ENCODE results near the gene ZNF532.
A peak's percentile ranks its signal among the peaks of the same experiment; 100 is the strongest.

ZNF532 gene

DNA sequence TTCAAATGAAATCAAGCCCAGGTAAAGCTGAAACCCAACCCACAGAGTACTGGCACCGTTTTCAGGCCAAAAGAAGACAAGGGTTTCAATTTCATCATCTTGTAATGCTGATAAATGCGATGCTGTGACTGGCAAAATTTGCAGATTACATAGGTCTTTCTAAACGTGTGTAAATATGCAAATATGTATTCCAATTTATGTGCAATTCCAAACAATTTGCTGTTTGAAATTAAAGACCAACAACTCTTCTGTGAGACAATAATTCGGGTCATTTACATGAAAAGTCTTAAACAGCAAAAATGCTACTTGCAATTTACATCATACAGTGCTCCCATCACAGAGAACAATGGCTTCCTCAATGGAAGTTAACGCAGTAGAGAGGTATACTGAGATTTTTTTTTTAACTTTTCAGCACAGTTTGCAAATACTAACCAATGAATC, 2.8 kb upstream of the ZNF532 start:
- no peaks in the 10 kb centered on the region for H3K9me3 ChIP-seq (ENCODE audit: control insufficient read depth, insufficient read depth, low read length)
- peak overlapping the region; percentile 46 for H3K27ac ChIP-seq (ENCODE audit: low read length)
- no peak overlapping the region for H3K4me3 ChIP-seq (ENCODE audit: low read length)
- peaks cover 7% of the 10 kb centered on the region; the same call in 1 of the 2 replicates for H3K4me1 ChIP-seq (ENCODE audit: control insufficient read depth, insufficient read depth, low read length)
- H3K27me3 ChIP-seq (ENCODE audit: control insufficient read depth, insufficient read depth, low read length), result no peaks in the 10 kb centered on the region
- H3K36me3 ChIP-seq (ENCODE audit: control insufficient read depth, insufficient read depth, low read length), result peaks cover 8% of the 10 kb centered on the region; the same call in 1 of the 2 replicates
- DNase-seq (ENCODE audit: low read depth, low spot score), result no peak
- WGBS (ENCODE audit: insufficient coverage, insufficient read length), result no CpG with 5 or more reads among the region's 5 CpGs

DNA sequence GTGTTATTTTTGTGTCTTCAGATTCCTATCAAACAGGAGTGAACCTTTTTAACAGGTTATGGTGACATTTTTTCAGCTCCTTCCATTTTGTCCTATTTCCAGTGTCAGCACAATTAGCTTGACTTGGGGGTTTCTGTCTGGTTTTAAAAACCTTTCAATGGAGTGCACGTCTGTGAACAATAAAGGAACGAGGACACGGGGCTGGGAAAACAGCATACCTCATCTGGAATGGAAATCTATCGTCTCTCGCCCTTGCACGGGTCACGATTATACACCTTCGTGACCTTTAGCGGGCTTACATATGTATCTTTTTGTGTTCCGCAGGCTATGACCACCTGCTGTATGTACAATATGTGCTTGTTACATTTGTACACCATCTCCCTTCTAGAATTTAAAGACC, 2.3 kb upstream of the ZNF532 start:
- Histone ChIP-seq H3K4me1 (ENCODE audit: control insufficient read depth, insufficient read depth, low read length) (peaks cover 7% of the 10 kb centered on the region; the same call in 1 of the 2 replicates), H3K27ac (ENCODE audit: low read length) (peak overlapping the region; percentile 38), H3K36me3 (ENCODE audit: control insufficient read depth, insufficient read depth, low read length) (peaks cover 8% of the 10 kb centered on the region; the same call in 1 of the 2 replicates), H3K4me3 (ENCODE audit: low read length) (peak overlapping the region; percentile 59; the same call in 1 of the 2 replicates), H3K27me3 (ENCODE audit: control insufficient read depth, insufficient read depth, low read length) (no peaks in the 10 kb centered on the region), H3K9me3 (ENCODE audit: control insufficient read depth, insufficient read depth, low read length) (no peaks in the 10 kb centered on the region)
- no peak for DNase-seq (ENCODE audit: low read depth, low spot score)
- no CpG with 5 or more reads among the region's 10 CpGs for WGBS (ENCODE audit: insufficient coverage, insufficient read length)

DNA sequence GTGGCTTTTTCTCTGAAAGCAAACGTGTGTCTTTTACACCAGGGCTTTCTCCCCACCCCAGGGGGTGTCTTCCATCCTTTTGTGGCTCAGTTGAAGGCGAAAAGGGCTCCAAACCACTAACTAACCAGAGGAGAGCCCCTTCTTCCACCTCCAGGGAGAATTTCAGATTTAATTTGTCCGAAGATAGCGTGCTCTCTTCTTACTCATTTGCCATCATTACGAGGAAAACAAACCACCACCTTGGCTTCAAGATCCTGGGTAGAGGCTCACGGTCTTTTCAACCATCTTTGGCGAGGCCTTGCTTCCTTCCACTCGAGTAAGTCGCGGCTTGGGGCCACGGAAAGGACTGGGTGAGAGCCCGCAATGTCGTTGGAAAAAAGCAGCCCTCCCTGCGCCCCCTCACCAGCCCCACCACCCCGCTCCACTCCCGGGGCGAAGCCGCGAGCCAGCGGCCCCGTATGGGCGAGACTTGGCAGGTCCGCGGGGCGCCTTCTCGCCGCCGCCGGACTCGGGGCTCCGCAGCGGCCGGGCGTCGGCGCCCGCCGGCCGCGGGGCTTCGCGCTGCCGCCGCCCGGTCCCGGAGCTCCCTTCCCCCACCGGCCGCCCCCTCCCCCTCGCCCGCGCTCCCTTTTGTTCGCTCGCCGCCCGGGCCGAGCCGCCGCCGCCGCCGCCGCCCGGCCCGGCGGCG, 1.7 kb upstream of the ZNF532 start:
- H3K9me3 ChIP-seq (ENCODE audit: control insufficient read depth, insufficient read depth, low read length), result no peaks in the 10 kb centered on the region
- H3K4me3 ChIP-seq (ENCODE audit: low read length), result peak overlapping the region; percentile 72; the same call in 1 of the 2 replicates
- peaks cover 11% of the 10 kb centered on the region; the same call in 1 of the 2 replicates for H3K4me1 ChIP-seq (ENCODE audit: control insufficient read depth, insufficient read depth, low read length)
- DNase-seq (ENCODE audit: low read depth, low spot score), result no peak
- peaks cover 9% of the 10 kb centered on the region; the same call in 1 of the 2 replicates for H3K36me3 ChIP-seq (ENCODE audit: control insufficient read depth, insufficient read depth, low read length)
- H3K27ac ChIP-seq (ENCODE audit: low read length), result peak overlapping the region; percentile 38
- H3K27me3 ChIP-seq (ENCODE audit: control insufficient read depth, insufficient read depth, low read length), result no peaks in the 10 kb centered on the region
- WGBS (ENCODE audit: insufficient coverage, insufficient read length), result no CpG with 5 or more reads among the region's 66 CpGs

- H3K4me3 ChIP-seq (ENCODE audit: low read length), result peak overlapping the region; percentile 72
- H3K9me3 ChIP-seq (ENCODE audit: control insufficient read depth, insufficient read depth, low read length), result no peaks in the 10 kb centered on the region
- peaks cover 11% of the 10 kb centered on the region; the same call in 1 of the 2 replicates for H3K4me1 ChIP-seq (ENCODE audit: control insufficient read depth, insufficient read depth, low read length)
- no peak overlapping the region for H3K27ac ChIP-seq (ENCODE audit: low read length)
- no peaks in the 10 kb centered on the region for H3K27me3 ChIP-seq (ENCODE audit: control insufficient read depth, insufficient read depth, low read length)
- no peak for DNase-seq (ENCODE audit: low read depth, low spot score)
- WGBS (ENCODE audit: insufficient coverage, insufficient read length), result no CpG with 5 or more reads among the region's 72 CpGs
- peaks cover 15% of the 10 kb centered on the region; the same call in 1 of the 2 replicates for H3K36me3 ChIP-seq (ENCODE audit: control insufficient read depth, insufficient read depth, low read length)
Observed at GRCh38 chr18:58863539-58864145, 1.0 kb upstream of the ZNF532 start.

DNA sequence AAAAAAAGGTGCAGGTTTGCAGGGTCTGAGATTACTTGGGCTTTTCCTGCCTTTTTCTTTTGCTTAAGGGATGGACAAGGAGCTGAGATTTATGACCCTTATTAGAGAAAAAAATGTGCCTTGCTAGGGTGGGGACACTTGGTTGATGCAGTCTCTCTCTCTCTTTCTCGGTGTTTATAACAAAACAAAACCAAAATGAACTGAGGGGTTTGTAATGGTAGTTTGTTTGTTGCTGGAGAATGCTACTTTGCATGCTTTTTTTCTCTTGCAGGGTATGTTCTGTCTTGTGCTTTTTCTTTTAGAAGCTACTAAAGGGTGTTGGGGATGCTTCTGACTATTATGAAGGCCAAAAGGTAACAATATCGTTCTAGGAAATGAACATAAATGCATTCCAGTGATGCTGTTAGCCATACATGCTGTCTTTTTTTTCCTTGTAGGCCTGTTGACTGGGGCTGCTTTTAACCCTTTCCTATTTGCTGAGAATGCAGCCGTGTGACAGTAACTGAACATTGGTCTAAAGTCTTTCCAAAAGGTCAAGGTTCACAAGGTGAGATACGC, 435 bp downstream of the ZNF532 start:
- DNase-seq (ENCODE audit: low read depth, low spot score), result no peak
- H3K36me3 ChIP-seq (ENCODE audit: control insufficient read depth, insufficient read depth, low read length), result peaks cover 21% of the 10 kb centered on the region
- no CpG with 5 or more reads among the region's 4 CpGs for WGBS (ENCODE audit: insufficient coverage, insufficient read length)
- H3K4me1 ChIP-seq (ENCODE audit: control insufficient read depth, insufficient read depth, low read length), result peaks cover 7% of the 10 kb centered on the region; the same call in 1 of the 2 replicates
- H3K27me3 ChIP-seq (ENCODE audit: control insufficient read depth, insufficient read depth, low read length), result no peaks in the 10 kb centered on the region
- no peak overlapping the region; the same call in 1 of the 2 replicates for H3K4me3 ChIP-seq (ENCODE audit: low read length)
- H3K9me3 ChIP-seq (ENCODE audit: control insufficient read depth, insufficient read depth, low read length), result no peaks in the 10 kb centered on the region
- H3K27ac ChIP-seq (ENCODE audit: low read length), result peak overlapping the region; percentile 78

- no CpG with 5 or more reads among the region's 8 CpGs for WGBS (ENCODE audit: insufficient coverage, insufficient read length)
- H3K27ac ChIP-seq (ENCODE audit: low read length), result peak overlapping the region; percentile 78
- H3K36me3 ChIP-seq (ENCODE audit: control insufficient read depth, insufficient read depth, low read length), result peaks cover 26% of the 10 kb centered on the region
- no peak for DNase-seq (ENCODE audit: low read depth, low spot score)
- H3K27me3 ChIP-seq (ENCODE audit: control insufficient read depth, insufficient read depth, low read length), result no peaks in the 10 kb centered on the region
- H3K4me1 ChIP-seq (ENCODE audit: control insufficient read depth, insufficient read depth, low read length), result peaks cover 7% of the 10 kb centered on the region; the same call in 1 of the 2 replicates
- no peaks in the 10 kb centered on the region for H3K9me3 ChIP-seq (ENCODE audit: control insufficient read depth, insufficient read depth, low read length)
- H3K4me3 ChIP-seq (ENCODE audit: low read length), result no peak overlapping the region
Observed at GRCh38 chr18:58865701-58866065, 1.0 kb downstream of the ZNF532 start.

DNA sequence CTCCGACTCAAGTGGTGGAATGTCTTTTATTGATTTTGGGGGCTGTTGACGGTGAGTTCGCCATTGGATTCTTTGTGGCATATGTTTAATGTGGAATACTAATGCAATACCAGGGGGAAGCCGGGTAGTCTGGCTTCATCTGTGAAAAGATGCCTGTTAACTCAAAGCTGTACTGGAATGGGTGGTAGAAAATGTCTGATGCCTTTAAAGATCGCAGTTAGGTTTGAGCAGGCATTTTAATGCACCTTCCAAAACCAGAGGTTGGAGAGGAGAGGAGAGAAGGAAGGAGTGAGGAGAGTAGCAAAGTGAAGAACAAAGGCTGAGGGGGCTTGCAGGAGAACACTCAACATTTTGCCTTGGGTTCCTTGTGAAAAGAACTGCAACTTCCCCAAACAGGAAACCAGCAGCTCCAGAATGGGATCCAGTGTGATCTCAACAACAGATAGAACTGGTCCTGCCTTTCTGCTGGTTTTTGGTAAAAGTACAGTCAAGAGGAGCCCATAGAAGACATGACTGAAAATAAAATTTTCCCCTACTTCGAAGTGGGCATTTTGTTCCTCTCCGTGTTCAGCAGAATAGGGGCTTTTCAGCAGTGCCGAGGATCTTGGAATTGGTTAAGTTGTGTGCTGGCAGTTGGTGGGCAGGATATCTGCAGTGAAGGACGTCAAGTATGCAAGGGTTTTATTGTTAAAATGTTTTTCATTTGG, 1.5 kb downstream of the ZNF532 start:
- H3K4me3 ChIP-seq (ENCODE audit: low read length), result no peak overlapping the region
- peak overlapping the region; percentile 78 for H3K27ac ChIP-seq (ENCODE audit: low read length)
- H3K27me3 ChIP-seq (ENCODE audit: control insufficient read depth, insufficient read depth, low read length), result no peaks in the 10 kb centered on the region
- peaks cover 28% of the 10 kb centered on the region for H3K36me3 ChIP-seq (ENCODE audit: control insufficient read depth, insufficient read depth, low read length)
- no CpG with 5 or more reads among the region's 9 CpGs for WGBS (ENCODE audit: insufficient coverage, insufficient read length)
- DNase-seq (ENCODE audit: low read depth, low spot score), result no peak
- H3K4me1 ChIP-seq (ENCODE audit: control insufficient read depth, insufficient read depth, low read length), result peaks cover 7% of the 10 kb centered on the region; the same call in 1 of the 2 replicates
- H3K9me3 ChIP-seq (ENCODE audit: control insufficient read depth, insufficient read depth, low read length), result no peaks in the 10 kb centered on the region

- Histone ChIP-seq H3K27me3 (ENCODE audit: control insufficient read depth, insufficient read depth, low read length) (no peaks in the 10 kb centered on the region), H3K4me3 (ENCODE audit: low read length) (no peak overlapping the region), H3K36me3 (ENCODE audit: control insufficient read depth, insufficient read depth, low read length) (peaks cover 32% of the 10 kb centered on the region), H3K27ac (ENCODE audit: low read length) (peak overlapping the region; percentile 78), H3K9me3 (ENCODE audit: control insufficient read depth, insufficient read depth, low read length) (no peaks in the 10 kb centered on the region), H3K4me1 (ENCODE audit: control insufficient read depth, insufficient read depth, low read length) (peaks cover 8% of the 10 kb centered on the region; the same call in 1 of the 2 replicates)
- DNase-seq (ENCODE audit: low read depth, low spot score), result no peak
- no CpG with 5 or more reads among the region's 6 CpGs for WGBS (ENCODE audit: insufficient coverage, insufficient read length)
Observed at GRCh38 chr18:58866773-58867150, 2.1 kb downstream of the ZNF532 start.

DNA sequence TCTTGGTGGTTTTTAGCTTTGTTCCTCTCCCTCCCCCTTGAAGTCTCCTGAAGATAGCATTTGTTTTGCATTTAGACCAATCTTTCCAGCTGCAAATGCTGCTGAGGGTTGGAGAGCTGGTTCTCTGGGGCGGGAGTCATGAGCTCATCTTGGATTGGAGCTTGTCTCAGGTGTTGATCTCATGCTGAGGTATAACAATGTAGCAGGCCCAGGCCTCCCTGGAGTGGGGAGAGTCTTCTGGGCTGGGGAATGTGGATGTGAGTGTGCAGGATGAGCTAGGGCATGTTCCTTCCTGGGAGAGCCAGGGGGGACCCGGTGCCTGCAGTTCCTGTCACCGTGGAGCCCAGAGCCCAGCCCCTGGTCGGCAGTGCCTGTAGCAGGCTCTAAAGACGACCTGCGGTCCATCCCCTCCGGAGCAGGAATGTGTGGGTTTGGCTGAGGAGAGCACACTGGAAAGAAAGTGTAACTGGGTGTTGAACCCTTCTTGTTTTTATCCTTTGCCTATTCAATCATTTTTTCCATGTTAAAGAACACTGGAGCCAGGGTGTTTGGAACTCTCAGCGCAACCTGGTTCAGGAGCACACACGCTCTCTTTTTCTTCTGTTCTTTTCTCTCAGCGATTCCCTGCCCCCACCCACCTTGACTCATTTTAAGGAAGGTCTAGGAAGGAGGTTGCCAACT, 2.7 kb downstream of the ZNF532 start:
- no peak overlapping the region for H3K4me3 ChIP-seq (ENCODE audit: low read length)
- H3K4me1 ChIP-seq (ENCODE audit: control insufficient read depth, insufficient read depth, low read length), result peaks cover 7% of the 10 kb centered on the region; the same call in 1 of the 2 replicates
- no peak overlapping the region for H3K27ac ChIP-seq (ENCODE audit: low read length)
- peaks cover 32% of the 10 kb centered on the region for H3K36me3 ChIP-seq (ENCODE audit: control insufficient read depth, insufficient read depth, low read length)
- no peak for DNase-seq (ENCODE audit: low read depth, low spot score)
- no CpG with 5 or more reads among the region's 10 CpGs for WGBS (ENCODE audit: insufficient coverage, insufficient read length)
- H3K27me3 ChIP-seq (ENCODE audit: control insufficient read depth, insufficient read depth, low read length), result no peaks in the 10 kb centered on the region
- H3K9me3 ChIP-seq (ENCODE audit: control insufficient read depth, insufficient read depth, low read length), result no peaks in the 10 kb centered on the region
